Measurements from ENCODE around the gene GPR17.

Gene GPR17

DNA sequence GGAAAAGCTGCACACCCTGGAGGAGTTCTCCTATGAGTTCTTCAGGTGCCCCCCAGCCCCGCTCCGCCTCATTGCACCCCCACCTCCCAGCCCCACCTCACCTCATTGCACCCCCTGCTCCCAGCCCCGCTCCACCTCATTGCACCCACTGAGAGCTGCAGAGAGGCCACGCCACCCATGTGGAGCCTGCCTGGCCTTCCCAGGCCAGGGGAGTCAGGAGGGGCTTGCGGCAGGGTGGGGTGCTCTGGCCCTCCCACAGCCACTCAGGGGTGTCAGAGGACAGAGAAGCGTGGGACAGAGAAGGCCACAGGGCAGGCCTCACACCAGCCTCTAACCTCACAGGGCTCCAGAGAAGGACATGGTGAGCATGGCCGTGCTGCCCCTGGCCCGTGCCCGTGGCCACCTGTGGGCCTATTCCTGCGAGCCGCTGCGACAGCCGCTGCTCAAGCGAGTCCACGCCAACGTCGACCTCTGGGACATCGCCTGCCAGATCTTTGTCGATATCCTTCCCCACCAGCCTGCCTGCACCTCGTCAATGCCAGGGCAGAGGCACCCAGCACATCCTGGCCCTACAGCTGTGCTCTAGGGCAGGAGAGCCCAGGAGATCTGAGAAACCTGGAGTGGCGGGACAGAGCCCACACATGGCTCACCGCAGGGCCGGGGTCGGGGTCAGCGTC lies 15.0 kb upstream of the GPR17 start:
- DNase-seq, result no peak

DNA sequence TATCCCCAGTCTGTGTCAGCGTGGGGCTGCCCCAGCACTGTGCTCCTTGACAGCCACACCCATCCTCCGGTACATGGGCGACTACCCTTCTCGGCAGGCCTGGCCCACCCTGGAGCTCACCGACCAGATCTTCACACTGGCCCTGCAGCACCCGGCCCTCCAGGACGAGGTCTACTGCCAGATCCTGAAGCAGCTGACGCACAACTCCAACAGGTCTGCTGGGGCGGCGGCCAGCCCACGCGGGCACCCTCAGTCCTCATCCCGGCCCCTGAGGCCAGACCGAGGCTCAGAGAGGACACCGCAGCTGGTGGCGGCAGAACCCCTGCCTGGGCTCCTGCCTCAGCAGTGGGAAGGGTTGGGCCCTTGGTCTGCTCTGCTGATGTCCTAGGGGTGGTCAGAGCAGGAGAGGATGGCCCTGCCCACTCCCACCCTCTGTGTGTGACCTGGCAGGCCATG lies 14.4 kb upstream of the GPR17 start:
- no peak for DNase-seq

DNA sequence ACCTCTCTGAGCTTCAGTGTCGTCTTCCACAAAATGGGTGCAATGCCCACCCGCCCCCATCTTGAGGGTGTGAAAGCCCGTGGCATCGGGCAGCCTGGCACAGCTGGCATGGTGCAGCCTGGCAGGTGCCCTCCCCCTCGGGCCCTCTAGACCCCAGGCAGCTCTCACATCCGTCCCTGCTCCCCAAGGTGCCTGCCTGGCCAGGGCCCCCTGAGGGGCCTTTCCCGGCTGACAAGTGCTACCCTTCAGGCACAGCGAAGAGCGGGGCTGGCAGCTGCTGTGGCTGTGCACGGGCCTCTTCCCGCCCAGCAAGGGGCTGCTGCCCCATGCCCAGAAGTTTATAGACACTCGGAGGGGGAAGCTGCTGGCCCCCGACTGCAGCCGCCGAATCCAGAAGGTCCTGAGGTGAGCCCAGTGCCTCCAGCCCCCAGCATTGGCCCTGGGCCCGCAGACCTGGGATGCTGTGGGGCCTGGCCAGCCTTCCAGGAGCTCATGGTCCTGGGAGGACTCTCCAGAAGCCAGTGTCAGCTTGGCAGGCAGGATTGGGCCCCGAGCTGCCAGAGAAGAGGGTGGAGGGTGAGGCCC lies 13.9 kb upstream of the GPR17 start:
- no peak for DNase-seq

DNA sequence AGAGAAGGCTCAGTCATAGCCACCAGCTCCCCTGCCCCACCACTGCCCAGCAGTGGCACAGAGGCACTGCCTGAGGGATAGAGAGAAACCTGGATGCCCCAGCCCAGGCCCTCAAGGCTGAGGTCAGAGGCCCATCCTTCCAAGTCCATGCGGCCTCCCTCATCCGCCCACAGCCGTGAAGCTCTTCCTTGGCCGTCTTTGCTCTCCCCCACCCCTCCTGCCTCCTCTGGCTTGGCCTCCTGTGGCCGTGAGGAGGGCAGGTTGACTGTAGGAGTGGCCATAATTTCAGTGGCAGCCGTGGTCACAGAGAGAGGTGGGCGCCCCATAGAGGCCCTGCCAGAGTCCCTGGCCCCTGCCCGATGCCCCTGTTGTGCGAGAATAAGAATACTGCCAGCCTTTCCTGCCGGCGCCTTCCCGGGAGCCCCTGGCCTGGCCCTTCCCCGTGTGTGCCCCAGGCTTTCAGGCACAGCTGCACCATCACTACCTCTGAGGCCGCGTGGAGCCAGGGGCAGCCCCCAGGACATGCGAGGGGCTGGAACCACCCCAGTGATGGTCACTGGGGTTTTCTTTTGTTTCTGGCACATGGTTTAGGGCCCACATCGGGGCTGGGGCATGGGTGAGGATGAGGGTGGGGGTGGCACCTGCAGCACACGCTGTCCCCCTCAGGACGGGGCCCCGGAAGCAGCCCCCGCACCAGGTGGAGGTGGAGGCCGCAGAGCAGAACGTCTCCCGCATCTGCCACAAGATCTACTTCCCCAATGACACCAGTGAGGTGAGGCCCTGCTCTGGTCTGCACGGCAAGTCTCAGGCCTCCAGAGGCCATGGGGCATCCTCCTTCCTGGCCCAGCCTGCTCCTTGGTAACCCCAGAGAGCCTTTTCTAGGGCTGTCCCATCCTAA lies 13.1 kb upstream of the GPR17 start:
- DNase-seq, result no peak

DNA sequence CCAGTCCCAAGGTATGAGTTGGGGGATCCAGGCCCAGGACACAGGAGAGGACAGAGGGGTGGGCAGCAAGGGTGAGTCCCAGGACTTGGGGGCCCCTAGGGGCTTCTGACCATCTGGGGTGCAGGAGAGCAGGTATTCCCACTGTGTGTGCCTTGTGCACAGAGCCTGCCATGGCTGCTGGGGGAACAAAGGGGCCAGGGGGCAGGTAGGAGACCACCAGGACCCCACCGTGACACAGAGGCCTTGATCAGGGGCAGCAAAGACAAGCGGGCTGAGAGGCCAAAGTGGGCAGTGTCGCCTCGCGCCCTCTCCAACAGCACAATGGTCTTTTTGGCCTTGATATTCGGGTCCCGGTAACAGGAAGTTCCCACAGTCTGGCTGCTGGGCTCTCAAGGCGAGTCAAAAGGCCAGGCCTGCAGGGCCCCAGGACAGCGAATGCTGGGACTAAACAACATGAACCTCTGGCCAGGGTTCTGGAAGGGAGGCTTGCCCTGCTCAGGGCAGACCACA lies 12.3 kb upstream of the GPR17 start:
- no peak for DNase-seq

DNA sequence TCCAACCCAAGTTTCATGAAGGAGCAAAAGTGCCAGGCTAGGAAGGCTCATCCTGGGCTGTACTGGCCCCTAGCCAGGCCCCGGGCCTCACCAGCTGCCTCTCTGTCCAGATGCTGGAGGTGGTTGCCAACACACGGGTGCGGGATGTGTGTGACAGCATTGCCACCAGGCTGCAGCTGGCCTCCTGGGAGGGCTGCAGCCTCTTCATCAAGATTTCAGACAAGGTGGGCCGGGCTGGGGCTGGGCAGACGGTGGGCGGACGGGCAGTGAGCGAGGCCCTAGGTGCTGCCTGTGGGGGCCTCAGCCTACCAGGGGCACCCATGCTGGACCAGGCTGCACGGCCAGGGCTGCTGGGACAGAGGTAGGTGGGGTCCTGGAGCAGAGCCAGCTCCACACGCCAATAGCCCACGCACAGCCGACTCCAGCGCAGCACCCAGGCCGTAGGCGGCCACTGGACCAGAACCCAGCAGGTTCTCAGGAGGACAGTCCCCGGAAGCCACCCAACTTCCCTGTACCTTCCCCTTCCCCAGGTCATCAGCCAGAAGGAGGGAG lies 11.8 kb upstream of the GPR17 start:
- no peak for DNase-seq

DNA sequence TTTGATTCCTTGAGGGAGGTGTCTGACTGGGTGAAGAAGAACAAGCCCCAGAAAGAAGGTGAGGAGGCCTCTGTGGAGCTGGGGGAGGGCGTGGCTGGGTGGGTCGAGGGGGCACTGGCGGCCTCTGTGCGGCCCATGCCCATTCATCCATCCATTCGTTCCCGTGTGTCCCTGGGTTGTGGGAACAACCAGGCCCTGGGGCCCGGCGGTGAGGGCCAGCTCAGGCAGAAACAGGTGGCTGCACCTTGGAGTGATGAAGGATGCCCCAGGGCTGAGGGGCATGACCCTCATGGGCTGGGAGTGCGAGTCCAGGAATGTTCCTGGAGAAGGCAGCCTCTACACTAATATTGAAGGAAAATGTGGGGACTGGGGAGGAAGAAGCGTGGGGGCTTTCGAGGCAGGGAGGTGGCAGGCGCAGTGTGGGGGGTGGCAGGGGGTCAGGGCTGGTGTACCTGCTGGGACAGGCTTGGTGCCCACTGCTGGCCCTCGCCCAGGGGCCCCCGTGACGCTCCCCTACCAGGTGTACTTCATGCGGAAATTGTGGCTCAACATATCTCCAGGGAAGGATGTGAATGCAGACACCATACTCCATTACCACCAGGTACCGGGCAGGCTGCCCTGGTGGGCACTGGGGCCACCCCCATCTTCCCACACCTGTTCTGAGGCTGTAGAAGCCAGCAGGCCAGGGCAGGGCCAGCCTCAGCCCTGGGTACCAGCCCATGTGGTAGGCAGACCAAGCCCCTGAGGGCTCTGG lies 11.2 kb upstream of the GPR17 start:
- DNase-seq, result no peak

DNA sequence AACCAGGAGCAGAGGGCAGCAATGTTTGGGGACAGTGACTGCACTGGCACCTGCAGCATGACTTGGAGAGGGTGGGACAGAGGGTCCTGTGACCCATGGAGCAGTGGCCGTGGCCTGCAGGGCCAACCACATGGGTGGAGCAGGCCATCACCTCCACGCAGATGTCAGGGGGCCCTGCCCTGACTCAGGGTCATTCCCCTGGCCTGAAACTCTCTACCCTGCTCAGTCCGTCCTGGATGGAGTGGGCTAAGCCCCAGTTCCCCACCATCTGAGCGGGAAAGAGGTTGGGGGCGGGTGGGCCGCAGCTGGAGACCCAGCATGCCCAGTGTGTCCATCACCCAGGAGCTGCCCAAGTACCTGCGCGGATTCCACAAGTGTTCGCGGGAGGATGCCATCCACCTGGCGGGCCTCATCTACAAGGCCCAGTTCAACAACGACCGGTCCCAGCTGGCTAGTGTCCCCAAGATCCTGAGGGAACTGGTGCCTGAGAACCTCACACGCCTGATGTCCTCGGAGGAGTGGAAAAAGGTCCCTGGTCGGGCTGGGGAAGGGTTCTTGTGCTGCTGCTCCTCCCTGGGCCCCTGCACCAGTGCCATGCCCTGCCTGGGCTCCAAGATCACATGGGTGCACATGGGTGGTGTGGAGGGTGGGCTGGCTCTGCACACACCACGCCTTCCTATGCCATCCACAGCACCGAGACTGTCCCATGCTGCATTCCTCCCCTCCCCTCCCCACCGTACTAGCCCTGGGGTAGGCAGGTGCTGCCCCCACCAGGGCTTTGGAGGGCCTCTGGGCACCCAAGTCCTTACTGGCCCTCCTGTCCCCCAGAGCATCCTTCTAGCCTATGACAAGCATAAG lies 10.3 kb upstream of the GPR17 start:
- DNase-seq, result no peak

DNA sequence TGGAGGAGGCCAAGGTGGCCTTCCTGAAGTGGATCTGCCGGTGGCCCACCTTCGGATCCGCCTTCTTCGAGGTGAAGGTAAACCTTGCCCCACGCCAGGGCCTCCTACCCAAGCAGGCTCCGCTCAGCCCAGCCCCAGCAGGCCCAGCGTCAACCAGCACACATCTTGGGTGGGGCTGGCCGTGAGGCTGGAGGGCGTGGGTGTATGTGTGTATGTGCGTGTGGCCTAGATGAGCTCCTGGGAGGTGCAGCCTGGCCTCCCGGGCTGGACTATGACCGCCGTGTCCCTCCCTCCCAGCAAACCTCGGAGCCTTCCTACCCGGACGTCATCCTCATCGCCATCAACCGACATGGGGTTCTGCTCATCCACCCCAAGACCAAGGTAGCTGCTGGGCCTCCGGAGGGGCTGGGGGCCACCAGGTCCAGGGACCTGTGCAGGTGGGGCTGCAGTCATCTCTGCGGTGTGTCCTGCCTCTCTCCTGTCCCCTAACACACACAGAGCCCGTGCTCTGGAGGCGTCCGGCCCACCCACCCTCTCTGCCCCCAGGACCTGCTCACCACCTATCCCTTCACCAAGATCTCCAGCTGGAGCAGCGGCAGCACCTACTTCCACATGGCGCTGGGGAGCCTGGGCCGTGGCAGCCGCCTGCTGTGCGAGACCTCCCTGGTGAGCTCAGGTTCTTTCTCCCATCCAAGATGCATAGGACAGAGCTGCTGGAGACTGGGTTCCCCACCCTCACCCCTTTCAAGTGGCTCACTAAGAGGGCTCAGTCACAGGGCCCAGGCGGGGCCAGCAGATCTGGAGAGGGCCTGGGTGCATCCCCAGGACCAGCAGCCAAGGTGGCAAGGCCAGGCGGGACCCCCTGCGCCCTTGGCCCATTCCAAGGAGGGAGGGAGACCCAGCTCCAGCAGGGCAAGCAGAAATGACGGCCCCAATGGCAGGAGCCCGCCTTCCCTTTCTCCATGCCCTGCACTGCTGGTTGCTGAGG lies 9.4 kb upstream of the GPR17 start:
- no peak for DNase-seq

DNA sequence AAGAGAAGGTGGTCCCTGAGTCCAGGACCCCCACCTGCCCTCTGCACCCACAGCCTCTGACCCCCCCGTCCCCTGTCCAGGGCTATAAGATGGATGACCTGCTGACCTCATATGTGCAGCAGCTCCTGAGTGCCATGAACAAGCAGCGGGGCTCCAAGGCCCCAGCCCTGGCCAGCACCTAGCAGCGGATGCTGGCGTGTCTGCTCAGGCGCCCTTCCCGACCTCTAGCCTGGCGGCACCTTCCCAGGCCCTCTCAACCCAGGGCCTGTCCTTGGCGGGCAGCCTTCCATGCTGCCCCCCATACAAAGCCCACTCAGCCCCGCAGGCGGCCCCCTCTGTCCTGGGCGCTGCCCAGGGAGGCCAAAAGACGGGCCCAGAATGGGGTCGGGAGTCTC lies 8.7 kb upstream of the GPR17 start:
- DNase-seq, result no peak

DNA sequence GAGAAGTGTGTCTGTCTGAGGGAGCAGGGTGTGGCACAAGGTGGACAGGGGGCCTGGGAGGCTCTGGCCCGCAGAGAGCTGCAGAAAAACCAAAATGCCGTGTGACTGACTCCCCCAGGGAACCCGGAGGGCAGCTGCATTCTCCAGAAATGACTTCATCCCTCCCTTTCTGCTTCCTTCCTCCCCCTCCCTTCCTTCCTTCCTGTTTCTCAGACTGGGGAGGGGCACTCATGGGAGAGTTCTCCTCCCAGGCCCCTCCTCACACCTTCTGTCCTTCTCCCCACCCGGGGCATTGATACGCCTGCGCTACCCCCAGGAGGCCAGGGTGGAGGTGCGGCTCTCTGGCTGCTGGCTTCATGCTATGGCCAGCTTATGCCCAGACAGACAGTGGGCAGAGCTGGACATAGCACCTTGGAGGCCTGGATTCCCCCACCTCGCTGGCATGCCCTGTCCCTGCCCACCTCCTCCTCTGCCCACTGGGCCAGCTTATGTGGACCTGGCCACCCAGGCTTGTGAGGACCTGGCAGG lies 8.2 kb upstream of the GPR17 start:
- no peak for DNase-seq

DNA sequence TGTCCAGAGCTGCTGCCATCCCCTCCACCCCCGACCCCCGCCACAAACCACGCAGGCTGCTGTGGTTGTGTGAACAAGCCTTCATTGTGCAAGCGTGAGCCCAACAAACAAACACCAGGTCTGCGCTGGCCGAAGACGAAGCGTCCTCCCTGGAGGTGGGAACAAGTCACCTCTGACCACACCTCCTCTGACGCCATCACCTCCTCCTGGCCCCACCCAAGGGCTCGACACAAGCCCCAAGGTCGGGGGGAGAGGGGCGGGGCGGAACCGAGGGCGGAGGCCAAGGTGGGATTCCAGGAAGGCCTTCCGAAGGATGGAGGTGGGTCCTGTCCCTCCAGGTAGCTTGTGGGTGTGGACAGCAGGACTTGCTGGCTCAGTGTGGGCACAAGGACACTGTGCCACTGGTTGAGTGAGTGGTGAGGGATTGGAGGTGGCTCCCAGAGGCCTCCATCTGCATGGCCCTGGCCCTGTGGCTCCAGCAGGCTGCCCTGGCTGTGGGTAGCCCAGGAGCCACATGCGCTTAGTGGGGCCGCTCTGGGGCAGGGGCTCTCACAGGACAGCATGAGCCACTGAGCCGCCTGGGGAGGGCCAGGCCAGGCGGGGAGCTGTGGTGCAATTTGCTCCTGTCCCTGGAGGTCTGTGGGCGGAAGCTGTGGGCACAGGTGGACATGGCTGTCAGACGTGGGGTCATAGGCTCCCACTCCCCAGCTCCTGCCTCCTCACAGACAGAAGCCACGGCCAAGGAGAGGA lies 7.4 kb upstream of the GPR17 start:
- DNase-seq, result no peak

DNA sequence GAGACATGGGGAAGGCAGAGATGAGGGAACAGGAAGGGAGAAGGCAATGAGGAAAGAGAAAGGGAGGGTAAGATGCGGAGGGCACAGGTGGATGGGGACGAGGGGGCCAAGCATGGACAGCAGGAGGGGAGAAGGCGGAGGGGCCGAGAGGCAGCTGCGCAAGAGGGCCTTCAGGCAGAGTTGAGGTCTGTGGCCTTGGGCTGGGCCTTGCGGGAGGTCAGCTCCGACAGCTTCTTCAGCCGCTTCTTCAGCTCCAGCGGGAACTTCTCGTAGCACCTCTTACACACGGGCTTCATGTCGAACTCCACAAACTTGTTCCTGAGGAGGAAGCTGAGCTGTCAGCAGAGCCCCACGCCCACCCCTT lies 6.9 kb upstream of the GPR17 start:
- DNase-seq, result no peak

DNA sequence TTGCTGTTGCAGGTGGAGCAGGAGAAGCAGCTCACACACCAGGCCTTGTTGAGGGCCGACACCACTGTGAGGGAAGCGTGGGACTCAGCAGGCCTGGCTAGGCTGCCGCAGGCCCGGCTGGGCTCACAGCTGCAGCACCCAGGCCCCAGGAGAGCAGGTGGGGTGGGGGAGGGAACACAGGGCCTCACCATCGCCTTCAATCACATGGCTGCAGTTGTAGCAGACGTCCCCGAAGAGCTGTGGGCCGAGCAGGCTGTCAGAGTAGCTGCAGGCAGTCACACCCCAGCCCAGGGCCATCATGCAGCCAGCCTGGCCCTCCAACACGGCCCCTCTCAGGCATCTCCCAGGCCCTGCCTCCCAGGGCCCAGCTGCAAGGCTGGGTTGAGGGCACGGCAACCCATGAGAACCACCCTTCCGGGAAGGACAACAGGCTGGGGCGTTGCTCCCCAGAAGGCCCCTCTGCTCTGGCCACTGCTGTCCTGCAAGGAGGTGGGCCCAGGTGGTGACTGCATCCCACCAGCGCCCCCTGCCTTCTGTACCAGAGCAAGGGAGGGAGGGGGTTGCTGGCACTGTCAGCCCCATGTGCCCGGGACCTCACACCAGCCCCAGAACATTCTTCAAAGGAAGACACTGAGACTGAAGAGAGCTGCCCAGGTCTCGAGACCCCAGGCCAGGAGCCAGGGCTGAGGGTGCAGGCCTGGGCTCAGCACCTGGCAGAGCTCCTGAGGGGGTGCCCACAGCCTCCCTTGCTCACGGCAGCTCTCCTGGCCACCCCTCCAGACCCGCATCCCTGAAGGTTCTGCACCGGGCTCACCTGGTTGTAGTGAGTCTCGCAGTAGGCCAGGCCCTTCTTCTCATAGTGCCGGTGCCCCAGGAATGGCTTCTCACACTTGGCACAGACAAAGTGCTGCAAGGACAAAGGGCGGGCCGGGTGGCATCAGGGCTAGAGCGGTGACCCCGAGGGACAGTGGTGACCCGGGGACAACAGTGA lies 5.6 kb upstream of the GPR17 start:
- no peak for DNase-seq

DNA sequence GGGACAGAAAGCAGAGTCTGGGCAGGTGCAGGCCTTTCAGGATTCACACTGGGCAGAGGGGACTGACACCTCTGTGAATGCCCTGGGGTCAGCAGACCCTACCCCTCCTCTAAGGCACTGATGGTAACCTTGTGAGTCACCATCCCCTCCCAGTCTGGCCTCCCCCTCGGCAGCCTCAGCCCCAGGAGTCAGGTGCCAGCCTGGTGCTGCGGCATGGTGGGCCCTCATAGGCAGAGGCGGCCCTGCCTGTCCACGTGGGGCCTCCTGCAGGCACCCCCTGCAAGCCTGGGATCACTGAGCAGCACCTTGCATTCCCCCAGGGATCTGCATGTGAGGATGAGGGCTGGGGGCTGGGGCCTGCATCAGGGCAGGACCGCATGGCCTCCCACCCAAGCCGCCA lies 4.8 kb upstream of the GPR17 start:
- no peak for DNase-seq

DNA sequence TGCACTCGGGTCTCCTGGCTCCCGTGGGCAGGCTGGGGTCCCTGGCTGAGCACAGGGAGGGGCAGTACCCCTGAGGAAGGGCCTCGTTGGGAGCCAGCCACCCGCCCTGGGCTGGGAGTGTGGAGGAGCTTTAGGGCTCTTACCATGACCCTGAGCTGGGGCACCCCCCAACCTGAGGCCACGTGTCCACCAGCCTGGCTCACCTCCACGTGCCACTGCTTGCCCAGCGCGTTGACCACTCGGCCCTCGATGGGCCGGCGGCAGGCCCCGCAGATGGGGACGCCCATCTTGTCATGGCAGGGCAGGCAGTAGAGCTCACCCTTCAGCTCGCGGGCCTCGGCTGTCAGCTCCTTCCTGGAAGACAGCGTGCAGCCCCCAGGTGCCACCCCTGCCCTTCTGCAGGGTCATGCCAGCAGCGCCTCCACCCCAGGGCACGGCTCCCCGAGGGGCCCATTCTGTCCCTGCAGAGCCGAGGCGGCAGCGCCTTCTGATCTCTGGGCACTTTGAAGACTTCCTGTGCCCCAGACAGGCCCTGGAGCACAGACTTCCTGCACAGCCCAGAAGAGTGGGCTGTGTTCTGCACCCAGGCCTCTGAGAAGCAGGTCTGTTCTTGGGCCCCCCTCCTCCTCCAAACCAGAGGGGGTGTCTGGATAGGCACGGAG lies 4.0 kb upstream of the GPR17 start:
- DNase-seq, result peak; percentile 32

DNA sequence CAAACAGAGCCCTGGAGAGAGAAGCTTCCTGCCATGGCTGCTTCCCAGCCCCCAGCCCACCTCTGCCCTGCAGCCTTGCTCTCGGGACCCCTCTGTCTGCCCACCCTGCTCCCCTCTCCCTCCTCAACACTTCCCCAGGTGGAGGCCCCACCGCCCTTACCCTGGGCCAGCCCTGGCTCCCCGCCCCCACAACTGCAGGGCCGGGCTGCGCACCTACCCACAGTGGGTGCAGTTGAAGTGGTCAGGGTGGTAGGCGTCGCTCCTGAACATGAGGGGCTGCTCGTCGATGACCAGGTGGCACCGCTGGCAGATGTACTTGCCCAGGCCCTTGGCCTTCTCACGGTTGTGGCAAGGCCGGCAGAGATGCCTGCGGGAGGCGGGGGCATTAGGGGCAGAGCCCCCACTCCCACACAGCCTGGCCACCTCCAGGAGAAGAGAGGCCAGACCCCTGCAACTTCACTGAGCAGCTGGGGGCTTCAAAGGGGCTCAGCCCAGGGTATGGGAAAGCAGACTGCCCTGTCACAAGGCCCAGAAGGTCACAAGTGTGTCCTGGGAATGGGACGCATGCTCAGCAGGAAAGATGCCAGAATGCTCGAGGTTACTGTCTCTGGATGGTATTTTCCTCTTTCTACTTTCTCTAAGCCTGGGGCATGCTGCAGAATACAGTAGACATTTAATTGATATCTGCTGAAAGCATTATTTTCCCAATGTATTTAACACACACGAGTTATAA lies 3.1 kb upstream of the GPR17 start:
- no peak for DNase-seq

Data from central memory CD4-positive, alpha-beta T cell (primary cell).